C4-2B (cell line): ENCODE results near the gene BCKDHA.

Experiments used
- CTCF ChIP-seq: fragments of 450-650 bp; conservative IDR thresholded peaks from 2 replicates; pipeline ENCODE4 v1.5.1; 2017; ENCODE audit warnings: mild to moderate bottlenecking
- ZFX ChIP-seq: fragments of 450-650 bp; IDR thresholded peaks from 2 replicates; pipeline ENCODE4 v1.6.1; 2017

- no peak for TF ChIP-seq CTCF
- TF ChIP-seq ZFX: no peak
Measured at GRCh38 chr19:41433171-41433570, 35.6 kb downstream of the BCKDHA start.
